ENCODE results near the gene SLC12A5.

SLC12A5 gene

DNA sequence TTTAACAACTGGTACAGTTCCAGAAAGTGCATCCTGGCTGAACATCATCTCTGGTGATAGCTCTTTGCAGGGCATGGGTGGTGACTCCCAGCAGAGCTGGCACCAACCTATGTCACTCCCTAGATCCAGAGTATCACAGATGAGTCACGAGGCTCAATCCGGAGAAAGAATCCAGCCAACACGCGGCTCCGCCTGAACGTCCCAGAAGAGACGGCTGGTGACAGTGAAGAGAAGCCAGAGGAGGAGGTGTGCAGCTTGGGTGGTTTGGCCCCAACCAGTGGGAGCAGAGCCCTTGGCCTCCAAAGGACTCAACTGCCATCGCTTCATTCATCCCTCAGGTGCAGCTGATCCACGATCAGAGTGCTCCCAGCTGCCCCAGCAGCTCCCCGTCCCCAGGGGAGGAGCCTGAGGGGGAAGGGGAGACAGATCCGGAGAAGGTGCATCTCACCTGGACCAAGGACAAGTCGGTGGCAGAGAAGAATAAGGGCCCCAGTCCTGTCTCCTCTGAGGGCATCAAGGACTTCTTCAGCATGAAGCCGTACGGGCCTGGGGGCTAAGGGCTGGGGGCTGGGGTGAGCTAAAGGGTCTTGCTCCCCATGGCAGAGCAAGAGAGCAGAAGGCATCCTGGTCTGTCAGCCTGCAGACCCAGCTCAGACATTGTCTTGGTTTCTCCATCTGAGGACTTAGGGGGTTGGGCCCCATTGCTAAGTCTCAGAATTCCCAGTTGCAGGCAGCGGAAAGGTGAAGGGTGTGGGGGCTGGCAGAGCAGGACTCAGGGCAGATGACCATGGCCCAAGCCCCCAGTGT is 27.2 kb downstream of the SLC12A5 start:
- no peak for DNase-seq (ENCODE audit: low read depth in 2 of 2)

DNA sequence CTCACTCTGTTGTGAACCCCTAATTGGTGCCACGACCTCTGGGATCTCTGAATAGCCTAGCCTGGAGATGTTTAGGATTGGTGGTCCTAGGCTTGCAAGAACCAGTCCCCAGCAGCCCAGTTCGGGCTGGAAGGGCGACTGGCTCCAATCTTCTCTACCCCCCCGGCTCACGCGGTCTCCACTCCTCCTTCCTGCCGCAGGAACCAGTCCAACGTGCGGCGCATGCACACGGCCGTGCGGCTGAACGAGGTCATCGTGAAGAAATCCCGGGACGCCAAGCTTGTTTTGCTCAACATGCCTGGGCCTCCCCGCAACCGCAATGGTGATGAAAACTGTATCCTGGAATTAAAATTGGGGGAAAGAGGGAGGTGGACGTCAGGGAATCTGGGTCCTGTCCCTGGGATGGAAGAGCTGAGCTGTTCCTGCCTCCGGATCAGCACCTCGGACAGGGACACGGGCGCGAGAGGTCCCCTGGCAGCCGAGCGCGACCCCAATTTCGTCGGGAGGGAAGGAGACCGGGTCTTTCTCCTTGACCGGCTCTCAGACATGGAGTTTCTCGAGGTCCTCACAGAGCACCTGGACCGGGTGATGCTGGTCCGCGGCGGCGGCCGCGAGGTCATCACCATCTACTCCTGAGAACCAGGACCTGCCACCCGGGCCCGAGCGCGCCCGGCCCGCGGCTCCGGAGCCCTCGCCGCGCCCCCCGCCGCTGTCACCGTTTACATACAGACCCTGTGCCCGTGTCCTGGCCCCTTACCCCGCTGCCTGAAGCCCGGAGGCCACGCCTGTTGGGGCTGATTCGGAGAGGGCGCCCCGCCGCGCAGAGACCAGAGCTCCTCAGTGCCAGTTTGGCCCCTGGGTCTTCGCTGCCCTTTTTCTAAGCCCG is 28.2 kb downstream of the SLC12A5 start:
- DNase-seq (ENCODE audit: low read depth in 2 of 2), result no peak

DNA sequence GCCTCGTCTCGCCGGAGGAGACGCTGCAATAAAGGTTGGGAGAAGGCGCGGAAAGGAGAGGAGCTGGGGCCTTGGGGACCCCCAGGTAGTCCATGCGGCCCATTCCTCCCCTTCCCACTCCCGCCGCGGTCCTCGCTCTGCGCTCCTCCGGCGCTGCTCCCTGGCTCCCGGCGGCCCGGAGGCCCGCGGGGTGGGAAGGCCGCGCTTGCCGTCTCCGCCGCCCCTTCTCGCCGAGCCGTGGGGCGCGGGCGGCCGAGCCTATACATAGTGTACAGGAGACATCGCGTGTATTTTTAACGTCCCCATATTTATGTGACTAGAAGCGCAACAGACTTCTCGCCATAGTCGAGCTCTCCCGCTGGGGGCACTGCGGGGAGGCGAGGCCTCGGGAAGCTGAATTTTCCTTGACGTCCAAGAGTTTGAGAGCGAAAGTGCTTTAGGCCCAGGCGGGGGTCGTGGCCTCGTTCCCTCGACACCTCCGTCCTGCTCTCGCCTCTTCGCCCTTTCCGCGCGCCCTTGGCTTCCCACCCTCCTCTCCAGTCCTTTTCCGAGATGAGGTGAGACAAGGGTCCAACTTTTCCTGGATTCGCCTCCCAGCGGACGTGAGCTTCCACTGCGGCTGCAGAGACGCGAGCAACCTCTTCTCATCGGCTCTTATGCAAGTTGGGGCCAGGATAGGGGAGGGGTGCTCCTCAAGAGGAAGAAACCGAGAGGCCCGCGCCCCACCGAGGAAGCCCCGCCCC is 29.0 kb downstream of the SLC12A5 start:
- DNase-seq (ENCODE audit: low read depth in 2 of 2), result no peak

DNA sequence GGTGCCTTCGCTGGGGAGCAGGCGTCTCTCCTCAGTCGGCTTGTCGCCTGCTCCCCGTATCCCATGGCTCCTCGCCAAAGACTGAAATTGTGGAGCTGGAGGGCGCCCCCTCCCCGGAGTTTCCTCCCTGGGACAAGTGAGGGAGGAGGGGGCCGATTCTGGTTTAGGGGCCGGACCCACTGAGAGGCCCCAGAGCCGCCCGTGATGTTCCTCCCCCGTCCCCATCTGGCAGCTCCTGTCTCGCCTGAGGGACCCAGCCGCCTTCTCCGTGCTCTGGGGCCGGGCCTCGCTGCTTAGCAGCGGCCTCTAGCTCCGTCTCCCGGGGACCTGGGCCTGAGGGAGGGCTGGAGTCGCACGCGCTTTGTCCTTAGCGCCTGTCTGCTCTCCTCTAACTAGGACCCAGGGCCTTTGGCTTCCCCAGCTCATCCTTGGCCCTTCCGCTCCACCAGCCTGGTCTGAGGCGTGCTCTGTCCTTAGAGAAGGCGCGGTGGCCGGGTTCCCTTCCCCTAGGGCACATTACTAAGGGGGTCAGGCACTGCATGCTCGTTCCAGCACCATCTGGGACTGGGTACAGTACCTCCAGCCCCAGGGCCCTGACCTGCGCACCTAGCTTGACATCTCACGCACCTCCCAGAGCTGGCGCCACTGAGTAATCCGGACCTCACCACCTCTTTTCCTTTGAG is 29.7 kb downstream of the SLC12A5 start:
- no peak for DNase-seq (ENCODE audit: low read depth in 2 of 2)

DNA sequence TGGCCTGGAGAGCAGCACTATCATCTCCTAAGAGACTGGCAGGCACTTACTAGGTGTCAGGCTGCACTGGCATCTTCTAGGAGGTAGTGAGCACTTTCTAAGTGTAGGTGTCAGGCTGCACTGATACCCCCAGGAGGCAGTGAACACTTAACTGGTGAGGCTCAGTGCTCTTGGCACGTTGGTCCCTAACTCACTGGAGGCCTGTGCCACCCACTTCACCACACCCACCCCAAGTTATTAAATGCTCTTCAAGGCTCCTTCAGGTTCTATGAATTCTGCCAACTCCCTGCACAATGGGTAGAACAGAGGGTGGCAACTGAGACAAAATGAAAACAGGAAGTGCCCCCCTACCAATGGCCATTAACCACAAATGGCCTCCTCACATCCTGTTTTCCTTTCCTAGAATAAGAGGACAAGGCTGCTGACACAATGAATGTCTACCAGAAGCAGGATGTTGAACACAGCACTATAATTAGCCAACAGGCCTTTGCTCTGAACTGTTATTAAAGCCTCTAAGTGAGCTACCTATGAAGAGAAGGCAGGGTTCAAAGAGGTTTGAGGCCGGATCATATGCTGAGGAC is 31.4 kb downstream of the SLC12A5 start:
- DNase-seq (ENCODE audit: low read depth in 2 of 2), result no peak

DNA sequence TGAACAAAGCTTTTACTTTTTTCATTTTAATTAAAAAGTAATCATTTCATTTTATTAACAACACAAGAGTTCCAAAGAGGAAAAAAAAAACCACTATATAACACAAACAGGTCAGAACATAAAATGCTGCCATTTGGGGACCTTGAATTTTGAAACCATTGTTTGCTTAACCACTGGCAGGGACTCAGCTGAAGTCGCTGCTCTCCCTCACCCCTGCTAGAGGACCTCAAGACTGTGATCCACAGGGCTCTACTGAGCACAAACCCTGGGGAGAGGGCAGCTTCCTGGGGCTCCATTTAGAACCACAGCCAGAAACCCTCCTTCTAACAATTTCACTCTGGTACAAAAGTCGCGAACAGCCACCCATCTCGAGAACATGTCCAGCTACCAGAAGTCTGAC is 32.0 kb downstream of the SLC12A5 start:
- DNase-seq (ENCODE audit: low read depth in 2 of 2), result no peak

DNA sequence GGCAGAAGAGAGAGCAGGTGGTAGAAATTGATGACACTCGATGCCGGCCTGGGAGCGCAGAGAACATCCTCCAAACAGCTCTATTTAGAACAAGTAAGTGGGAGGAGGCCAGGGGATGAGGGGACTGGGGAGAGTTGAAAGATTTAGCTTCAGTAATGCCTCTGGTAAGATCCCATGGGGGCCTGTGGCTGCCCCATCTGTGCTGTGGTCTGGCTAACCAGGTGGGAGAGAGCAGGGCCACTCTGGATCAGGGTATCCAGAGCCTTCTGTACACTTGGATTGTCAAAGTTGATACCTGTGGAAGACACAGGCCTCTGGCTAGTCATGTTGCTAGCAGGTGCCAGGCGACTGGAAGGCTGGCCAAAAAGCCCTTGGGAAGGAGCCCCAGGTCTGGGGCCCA is 33.1 kb downstream of the SLC12A5 start:
- no peak for DNase-seq (ENCODE audit: low read depth in 2 of 2)

DNA sequence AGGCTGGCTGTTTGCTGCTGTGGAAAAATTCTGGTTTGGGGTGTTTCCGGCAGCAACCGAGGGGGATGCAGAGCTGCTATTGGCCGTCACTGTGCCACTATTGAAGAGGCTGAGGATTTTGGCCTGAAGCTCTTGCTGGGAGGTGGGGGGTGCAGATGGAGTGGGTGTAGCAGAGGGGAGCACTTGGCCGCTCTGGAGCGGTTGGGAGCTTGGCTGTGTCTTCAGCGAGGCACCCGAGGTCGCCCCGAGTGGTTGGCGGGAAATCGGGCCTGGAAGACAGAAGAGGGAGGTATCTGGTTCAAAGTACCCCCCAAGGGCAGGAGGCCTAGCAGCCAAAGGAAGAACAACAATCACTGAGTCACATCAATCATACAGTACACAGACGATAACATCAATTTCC is 33.6 kb downstream of the SLC12A5 start:
- DNase-seq (ENCODE audit: low read depth in 2 of 2), result no peak

DNA sequence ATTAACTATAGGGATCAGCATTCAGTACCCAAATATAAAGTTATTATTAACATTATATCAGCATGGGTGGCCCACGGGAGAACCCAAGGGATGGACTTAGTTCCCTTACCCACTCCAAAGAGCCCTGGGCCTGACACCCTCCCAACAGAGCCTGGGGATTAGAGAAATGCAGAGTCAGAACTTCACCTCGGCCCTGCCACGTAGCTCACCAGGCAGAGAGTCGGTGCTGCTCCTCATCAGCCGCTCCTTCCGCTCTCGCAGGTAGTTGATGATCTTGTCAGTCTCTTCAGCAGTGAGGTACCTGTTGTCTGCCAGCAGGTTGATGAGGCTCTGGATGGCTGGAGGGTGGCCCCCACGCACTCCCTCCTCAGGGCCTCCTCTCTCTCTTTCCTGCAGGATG is 34.1 kb downstream of the SLC12A5 start:
- DNase-seq (ENCODE audit: low read depth in 2 of 2), result no peak

DNA sequence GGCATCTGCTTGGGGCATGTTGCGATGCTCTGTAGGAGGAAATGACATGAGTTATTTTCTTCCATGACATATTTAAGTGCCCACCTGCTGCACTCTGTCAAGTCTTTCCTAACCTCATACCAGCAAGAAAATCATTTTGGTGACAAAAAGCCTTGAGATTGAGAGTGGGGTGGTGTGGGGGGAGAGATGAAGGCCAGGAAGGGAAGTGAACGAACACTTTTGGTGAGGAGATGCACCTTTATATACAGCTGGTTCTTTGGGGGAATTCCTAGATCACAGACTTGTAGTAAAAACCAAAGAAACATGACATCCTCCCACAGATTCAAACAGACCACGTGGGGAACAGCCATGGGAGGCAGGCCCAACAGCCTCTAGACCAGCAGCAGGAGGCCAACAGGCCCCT is 34.6 kb downstream of the SLC12A5 start:
- no peak for DNase-seq (ENCODE audit: low read depth in 2 of 2)

DNA sequence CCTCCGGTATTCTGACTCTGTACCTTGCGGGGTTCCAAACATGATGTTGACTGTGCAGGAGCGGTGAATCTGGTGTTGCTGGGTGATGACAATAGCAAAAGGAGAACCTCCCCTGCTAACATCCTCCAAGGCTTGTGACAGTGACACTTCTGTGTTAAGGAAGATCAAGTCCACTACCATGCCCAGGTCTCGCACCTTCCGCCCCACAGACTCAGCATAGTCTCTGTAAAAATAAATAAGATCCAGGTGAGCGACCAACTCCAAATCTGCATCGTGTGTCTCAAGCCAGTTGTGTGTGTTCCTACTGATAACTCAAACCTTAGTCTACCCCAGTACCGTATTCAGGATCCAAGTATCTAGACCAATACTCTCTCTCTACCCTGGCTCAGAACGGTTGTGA is 36.0 kb downstream of the SLC12A5 start:
- no peak for DNase-seq (ENCODE audit: low read depth in 2 of 2)

DNA sequence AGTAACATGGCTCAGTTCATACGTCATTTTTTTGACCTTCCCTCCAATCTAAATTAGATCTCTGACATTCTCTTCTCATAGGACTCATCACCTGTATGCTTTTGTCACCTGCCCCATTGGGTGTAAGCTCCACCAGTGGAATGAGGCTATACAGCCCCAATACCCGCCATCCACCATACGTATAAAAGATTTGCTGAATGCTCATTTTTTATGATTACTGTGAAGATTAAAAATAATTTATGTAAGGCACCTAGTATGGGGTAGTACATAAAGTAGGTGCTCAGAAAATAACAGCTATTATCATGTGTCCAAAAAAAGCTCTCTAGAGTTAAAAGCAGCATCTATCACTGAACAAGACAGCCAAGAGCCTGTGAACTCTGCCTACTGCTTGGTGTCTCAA is 36.7 kb downstream of the SLC12A5 start:
- DNase-seq (ENCODE audit: low read depth in 2 of 2), result no peak

DNA sequence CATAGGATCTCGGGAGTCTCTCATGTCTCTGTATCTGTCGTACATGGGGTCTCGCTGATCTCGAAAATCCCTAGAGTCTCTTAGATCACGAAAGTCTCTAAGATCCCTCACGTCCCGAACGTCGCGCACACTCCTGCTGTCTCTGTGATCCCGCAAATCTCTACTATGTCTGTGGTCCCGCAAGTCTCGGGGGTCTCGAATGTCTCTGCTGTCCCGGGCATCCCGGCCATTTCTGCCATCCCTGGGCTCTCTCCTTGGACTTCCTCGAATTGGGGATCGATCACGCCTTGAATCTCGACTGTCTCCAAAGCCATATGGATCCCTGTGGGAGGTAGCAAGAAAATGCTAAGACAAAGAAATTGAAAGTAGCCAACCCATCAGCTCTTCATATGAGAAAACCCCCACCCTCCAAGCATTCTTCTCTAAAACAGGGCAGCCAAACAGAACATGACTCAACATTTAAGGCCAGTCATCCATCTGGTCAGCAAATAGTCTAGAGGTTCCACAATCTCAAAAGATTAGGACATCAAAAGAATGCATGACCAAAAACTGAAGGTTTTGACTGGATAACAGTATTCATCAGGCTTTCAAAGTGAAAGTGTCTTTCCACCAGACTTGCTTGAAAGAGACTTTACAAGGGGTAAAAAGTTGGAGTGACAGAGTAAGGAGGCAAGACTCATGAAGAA is 41.3 kb downstream of the SLC12A5 start:
- DNase-seq (ENCODE audit: low read depth in 2 of 2), result no peak

DNA sequence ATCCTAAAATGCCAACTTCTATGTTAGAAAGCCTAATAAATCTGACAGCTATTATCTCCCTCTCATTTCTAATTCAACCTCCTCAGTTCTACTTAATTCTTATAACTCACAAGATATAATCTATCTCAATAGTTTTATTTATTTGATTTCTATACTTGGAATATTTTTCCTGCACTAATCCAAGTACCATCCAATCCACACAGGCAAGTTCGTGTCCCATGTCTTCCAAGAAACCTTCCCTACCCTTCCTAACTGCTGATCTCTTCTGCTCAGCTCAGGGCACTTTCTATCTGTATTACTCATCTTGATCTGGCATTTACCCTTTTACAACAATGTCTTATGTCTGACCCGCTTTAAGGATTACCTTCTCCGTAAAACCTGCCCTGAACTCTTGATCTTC is 42.6 kb downstream of the SLC12A5 start:
- no peak for DNase-seq (ENCODE audit: low read depth in 2 of 2)

DNA sequence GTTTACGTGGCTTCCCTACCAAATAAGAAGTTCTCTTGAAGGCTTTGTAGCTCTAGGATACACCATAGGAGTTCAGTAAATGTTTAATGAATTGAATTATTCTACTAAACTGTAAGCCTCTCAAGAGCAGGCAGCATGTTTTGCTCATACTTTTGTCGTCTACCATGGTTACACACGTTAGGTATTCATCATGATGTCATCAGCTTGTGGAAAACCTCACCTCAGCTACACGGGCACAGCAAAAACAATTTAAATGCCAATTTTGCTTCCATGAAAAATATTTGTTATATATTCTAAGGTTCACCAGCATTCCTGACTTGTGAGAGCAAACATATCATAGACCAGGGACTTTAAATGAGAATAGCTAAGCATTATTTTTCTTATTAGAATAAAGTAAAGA is 44.0 kb downstream of the SLC12A5 start:
- DNase-seq (ENCODE audit: low read depth in 2 of 2), result no peak

DNA sequence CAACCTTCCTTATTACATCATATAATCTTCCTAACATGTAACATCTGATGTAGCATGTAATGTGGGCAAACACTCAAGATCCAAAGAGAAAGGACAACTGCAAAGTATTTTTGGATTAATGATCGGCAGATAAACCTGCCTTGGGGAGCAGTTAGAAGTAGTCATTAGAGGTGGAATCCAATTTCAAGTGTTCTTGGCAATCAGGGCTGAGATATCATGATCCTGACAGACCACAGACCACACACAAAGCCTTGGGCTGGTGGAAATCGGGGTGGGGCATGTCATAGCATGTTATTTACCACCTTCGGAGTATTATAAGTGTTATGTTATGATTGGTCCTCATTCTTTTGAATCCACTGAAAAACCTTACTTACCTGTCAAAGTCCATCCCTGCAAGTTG is 44.4 kb downstream of the SLC12A5 start:
- no peak for DNase-seq (ENCODE audit: low read depth in 2 of 2)

DNA sequence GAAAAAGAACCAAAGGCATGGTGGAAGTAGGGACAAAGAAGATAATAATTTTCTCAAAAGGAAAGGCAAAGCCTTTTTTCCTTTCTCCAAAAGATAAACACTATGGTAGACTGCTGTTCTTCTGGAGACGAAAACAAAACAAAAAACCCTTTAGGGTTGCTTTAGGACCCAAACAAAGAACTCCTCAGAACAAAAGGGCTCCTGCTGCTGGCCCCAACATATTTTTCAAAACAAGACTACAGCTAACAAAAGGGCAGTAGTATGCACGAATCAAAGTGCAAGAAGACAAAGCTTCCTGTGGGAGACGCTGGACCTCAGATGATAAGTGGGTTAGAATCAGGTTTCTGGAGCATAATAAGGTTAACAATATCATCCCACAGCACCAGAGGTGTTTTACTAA is 45.0 kb downstream of the SLC12A5 start:
- no peak for DNase-seq (ENCODE audit: low read depth in 2 of 2)

DNA sequence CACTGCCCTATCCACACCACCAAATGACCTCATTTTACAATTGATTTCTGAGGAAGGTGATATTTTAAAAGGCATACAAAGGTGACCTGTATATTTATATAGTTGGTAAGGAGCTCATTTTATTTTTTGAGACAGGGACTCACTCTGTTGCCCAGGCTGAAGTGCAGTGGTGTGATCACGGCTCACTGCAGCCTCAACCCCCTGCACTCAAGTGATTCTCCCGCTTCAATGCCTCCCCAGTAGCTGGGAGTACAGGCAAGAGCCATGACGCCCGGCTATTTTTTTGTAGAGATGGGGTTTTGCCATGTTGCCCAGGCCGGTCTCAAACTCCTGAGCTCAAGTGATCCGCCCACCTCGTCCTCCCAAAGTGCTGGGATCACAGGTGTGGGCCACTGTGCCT is 47.8 kb downstream of the SLC12A5 start:
- DNase-seq (ENCODE audit: low read depth in 2 of 2), result no peak

DNA sequence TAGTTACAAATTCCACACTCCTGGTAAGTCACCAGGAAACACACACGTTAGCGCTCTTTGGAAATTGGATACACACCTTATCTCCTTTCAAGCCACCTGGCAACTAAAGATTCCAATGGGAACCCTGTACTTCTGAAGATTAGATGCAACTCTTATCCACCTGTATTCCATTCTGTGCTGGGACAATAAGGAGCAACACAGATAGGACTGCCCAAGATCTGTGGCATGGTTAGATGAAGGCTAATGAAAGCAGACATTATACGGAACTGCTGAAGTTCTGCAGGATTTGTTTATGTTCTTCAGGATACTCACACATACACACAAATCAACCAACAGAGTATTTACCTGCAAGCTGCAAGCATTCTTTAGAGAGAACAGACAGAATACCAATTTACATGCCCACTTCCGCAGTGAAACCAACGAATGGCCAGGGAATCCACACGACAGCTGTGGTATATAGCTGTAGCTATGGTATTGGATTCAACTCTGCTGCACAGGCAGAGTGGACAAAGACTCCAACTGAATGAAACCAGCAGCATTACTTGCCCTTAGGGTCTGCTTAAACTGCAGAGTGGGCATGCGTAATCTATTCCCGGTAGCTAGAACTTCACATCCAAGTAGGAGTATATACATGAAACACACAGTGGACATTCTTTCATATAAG is 48.8 kb downstream of the SLC12A5 start:
- DNase-seq (ENCODE audit: low read depth in 2 of 2), result no peak

DNA sequence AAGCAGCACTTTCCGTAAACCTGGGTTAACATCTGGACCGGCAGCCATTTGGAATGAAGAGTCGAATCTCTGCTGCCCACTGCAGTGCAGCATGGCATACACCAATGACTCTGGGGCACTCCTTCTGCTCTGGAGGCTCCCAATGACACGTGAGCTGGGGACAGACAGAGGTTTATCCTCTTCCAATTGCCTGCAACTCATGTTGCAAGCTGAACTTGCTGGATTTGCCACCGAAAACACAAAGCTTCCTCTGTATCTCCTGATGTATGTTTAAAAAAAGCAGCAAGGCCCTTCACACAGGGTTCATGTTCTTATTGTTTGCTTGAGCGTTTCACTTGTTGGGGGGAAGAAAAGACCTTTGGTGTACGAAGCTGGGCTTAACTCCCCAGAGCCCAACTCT is 49.9 kb downstream of the SLC12A5 start:
- DNase-seq (ENCODE audit: low read depth in 2 of 2), result no peak
